HCT116 (cell line): ENCODE results near the gene SLC38A2. TPM values are rescaled to one million over a fixed set of nuclear protein-coding genes. Genes with fewer than 3 reads are reported as not detected.

Experiments used
- ATAC-seq: fragments of 200-7000 bp; cut with Tn5 transposase; 2 replicates; pipeline ENCODE4 v1.9.1; 2020; ENCODE audit warnings: mild to moderate bottlenecking, moderate library complexity
- BruUV-seq: library from RNA; stranded (reverse); fragments of 400-500 nt; replicated peaks from 2 replicates; lab custom pipeline; 2021; lab: Mats Ljungman, UMichigan
- CTCF ChIA-PET: fragments of 300-600 bp; sonication (Branson Sonifier 250); formaldehyde crosslinking; loops from one replicate; lab custom pipeline; 2021; ENCODE audit warnings: antibody characterized with exemption; lab: Charles Lee
- POLR2A ChIA-PET: fragments of 300-600, 350-600 bp; sonication (Branson Sonifier 250); formaldehyde crosslinking; loops from one replicate; lab custom pipeline; 2021; ENCODE audit warnings: antibody characterized with exemption; lab: Charles Lee
- RAD21 ChIA-PET, 2 experiments: fragments of 300-600 bp; sonication (Branson Sonifier 250); formaldehyde crosslinking; loops; one replicate each; lab custom pipeline; 2023; ENCODE audit warnings: low total read pairs in 2 of 2; ENCODE audit not compliant: uncharacterized antibody in 2 of 2, unreplicated experiment in 2 of 2, low non-redundant PET in 1 of 2; lab: Charles Lee
- DNase-seq: peaks from one replicate; pipeline ENCODE4 v3.0.0-alpha.2; 2010; ENCODE audit warnings: low read depth, low spot score
- H2AFZ ChIP-seq: fragments of 200-600 bp; shearing (Covaris generic), sonication (generic); 2 replicates; pipeline ENCODE4 v1.6.1; 2017; ENCODE audit warnings: low read depth, mixed run types, mixed read lengths, antibody characterized with exemption, low read length; ENCODE audit not compliant: poor library complexity, severe bottlenecking
- H3K27ac ChIP-seq: 2 replicates; pipeline ENCODE4 v1.5.1; 2012; ENCODE audit warnings: low read depth, low read length
- H3K27me3 ChIP-seq: fragments of 200-600 bp; sonication (generic); 2 replicates; pipeline ENCODE4 v1.6.1; 2016; ENCODE audit warnings: mixed run types, low read length, mixed read lengths; ENCODE audit not compliant: insufficient read depth
- H3K36me3 ChIP-seq, 2 experiments: fragments of 200-500 bp in 1 of 2; fragments of 200-600 bp in 1 of 2; sonication (Bioruptor generic) in 1 of 2; sonication (generic) in 1 of 2; 2 replicates each; pipeline versions ENCODE4 v1.5.1 to v1.6.1; 2014 to 2016; ENCODE audit warnings: low read length in 2 of 2, inconsistent platforms in 1 of 2, mixed read lengths in 1 of 2, mixed run types in 1 of 2; ENCODE audit not compliant: insufficient read depth in 2 of 2, control insufficient read depth in 1 of 2
- H3K4me1 ChIP-seq, 2 experiments: fragments of 200-600 bp in 1 of 2; sonication (generic) in 1 of 2; 2 replicates each; pipeline versions ENCODE4 v1.5.1 to v1.6.1; 2012 to 2017; ENCODE audit warnings: low read length in 2 of 2, inconsistent platforms in 1 of 2, mild to moderate bottlenecking in 1 of 2, mixed read lengths in 1 of 2, mixed run types in 1 of 2, moderate library complexity in 1 of 2; ENCODE audit not compliant: insufficient read depth in 2 of 2, control insufficient read depth in 1 of 2
- H3K4me2 ChIP-seq: fragments of 200-600 bp; sonication (generic); 2 replicates; pipeline ENCODE4 v1.6.1; 2017; ENCODE audit warnings: mixed run types, low read length, mixed read lengths
- H3K4me3 ChIP-seq, 2 experiments: fragments of 200-600 bp in 1 of 2; sonication (generic) in 1 of 2; replicated peaks in 1 of 2; 2 replicates each; pipeline ENCODE4 v1.5.1; 2011 to 2016; ENCODE audit warnings: low read length in 2 of 2, control low read depth in 1 of 2, low read depth in 1 of 2, mild to moderate bottlenecking in 1 of 2, mixed read lengths in 1 of 2, mixed run types in 1 of 2
- H3K79me2 ChIP-seq: fragments of 200-600 bp; sonication (generic); 2 replicates; pipeline ENCODE4 v1.6.1; 2017; ENCODE audit warnings: mild to moderate bottlenecking, mixed run types, low read length, moderate library complexity, mixed read lengths; ENCODE audit not compliant: insufficient read depth
- H3K9ac ChIP-seq: fragments of 200-600 bp; sonication (generic); 2 replicates; pipeline ENCODE4 v1.6.1; 2016; ENCODE audit warnings: low read length, mixed read lengths
- H3K9me2 ChIP-seq: fragments of 200-600 bp; sonication (generic), shearing (Covaris generic); 2 replicates; pipeline ENCODE4 v1.6.1; 2017; ENCODE audit warnings: mixed run types, mild to moderate bottlenecking, moderate library complexity; ENCODE audit not compliant: insufficient read depth
- H3K9me3 ChIP-seq, 2 experiments: fragments of 200-500 bp in 1 of 2; fragments of 200-600 bp in 1 of 2; sonication (Bioruptor generic) in 1 of 2; sonication (generic) in 1 of 2; 2 replicates each; pipeline ENCODE4 v1.6.1; 2014 to 2017; ENCODE audit warnings: low read length in 2 of 2, mixed read lengths in 2 of 2, inconsistent platforms in 1 of 2, low read depth in 1 of 2, mild to moderate bottlenecking in 1 of 2, mixed run types in 1 of 2, moderate library complexity in 1 of 2; ENCODE audit not compliant: control insufficient read depth in 1 of 2, insufficient read depth in 1 of 2
- H4K20me1 ChIP-seq: fragments of 200-600 bp; sonication (generic), shearing (Covaris generic); 2 replicates; pipeline ENCODE4 v1.6.1; 2017; ENCODE audit warnings: mixed run types, mild to moderate bottlenecking, moderate library complexity; ENCODE audit not compliant: insufficient read depth
- CBX3 ChIP-seq: IDR thresholded peaks from 2 replicates; pipeline ENCODE4 v1.6.1; 2012; ENCODE audit warnings: low read depth
- CEBPB ChIP-seq: IDR thresholded peaks from 2 replicates; pipeline ENCODE4 v1.6.1; 2012; ENCODE audit warnings: low read depth
- EGR1 ChIP-seq: IDR thresholded peaks from 2 replicates; pipeline ENCODE4 v1.6.1; 2012; ENCODE audit warnings: low read depth
- ELF1 ChIP-seq: IDR thresholded peaks from 2 replicates; pipeline ENCODE4 v1.6.1; 2012; ENCODE audit warnings: low read depth, borderline replicate concordance
- EZH2phosphoT487 ChIP-seq: fragments of 200-600 bp; IDR thresholded peaks from 2 replicates; pipeline ENCODE4 v1.6.1; 2018; ENCODE audit warnings: antibody characterized with exemption, borderline replicate concordance
- JUND ChIP-seq: IDR thresholded peaks from 2 replicates; pipeline ENCODE4 v1.6.1; 2012
- POLR2A ChIP-seq: IDR thresholded peaks from 2 replicates; pipeline ENCODE4 v1.7.0; 2011; ENCODE audit warnings: borderline replicate concordance; ENCODE audit not compliant: insufficient read depth, insufficient read length; ENCODE audit errors: extremely low read depth
- POLR2AphosphoS5 ChIP-seq: IDR thresholded peaks from 2 replicates; pipeline ENCODE4 v1.6.1; 2011; ENCODE audit warnings: mild to moderate bottlenecking, low read depth, low read length, moderate library complexity
- RAD21 ChIP-seq: IDR thresholded peaks from 2 replicates; pipeline ENCODE4 v1.6.1; 2012; ENCODE audit warnings: low read depth, mild to moderate bottlenecking
- SIN3A ChIP-seq: IDR thresholded peaks from 2 replicates; pipeline ENCODE4 v1.6.1; 2012; ENCODE audit warnings: low read depth
- SP1 ChIP-seq: IDR thresholded peaks from 2 replicates; pipeline ENCODE4 v1.6.1; 2012; ENCODE audit warnings: low read depth
- SRF ChIP-seq: IDR thresholded peaks from 2 replicates; pipeline ENCODE4 v1.6.1; 2012; ENCODE audit warnings: low read depth
- TCF7L2 ChIP-seq: IDR thresholded peaks from 2 replicates; pipeline ENCODE4 v1.7.0; 2011; ENCODE audit warnings: borderline replicate concordance, inconsistent platforms; ENCODE audit not compliant: insufficient read depth, insufficient read length; ENCODE audit errors: extremely low read depth
- ZNF274 ChIP-seq: fragments of 200-500 bp; sonication (Bioruptor generic); IDR thresholded peaks from 2 replicates; pipeline ENCODE4 v1.6.1; 2014; ENCODE audit warnings: mild to moderate bottlenecking, low read depth, low read length, inconsistent platforms
- intact Hi-C: fragments of 100-400 bp; cut with micrococcal nuclease; formaldehyde crosslinking; loops from 2 replicates; pipeline ENCODE4 v1.10.0; 2022
- total RNA-seq: library from RNA; stranded (reverse); gene quantifications from one replicate; pipeline ENCODE4 v1.2.1, GENCODE V29; 2021; ENCODE audit not compliant: unreplicated experiment
- TF ChIP-seq, protein P1 (sequence below): IDR thresholded peaks from 2 replicates; pipeline ENCODE4 v1.6.1; 2012; ENCODE audit warnings: low read depth
- TF ChIP-seq, protein P2 (sequence below): IDR thresholded peaks from 2 replicates; pipeline ENCODE4 v1.6.1; 2012
- TF ChIP-seq, protein P3 (sequence below): IDR thresholded peaks from 2 replicates; pipeline ENCODE4 v1.6.1; 2011; ENCODE audit warnings: mild to moderate bottlenecking, low read length, moderate library complexity; ENCODE audit not compliant: insufficient replicate concordance; ENCODE audit errors: extremely low read depth
- TF ChIP-seq, protein P4 (sequence below): IDR thresholded peaks from 2 replicates; pipeline ENCODE4 v1.6.1; 2012

Gene SLC38A2
- total RNA-seq, 1 experiment from 2014 or later: 1,049 TPM

DNA sequence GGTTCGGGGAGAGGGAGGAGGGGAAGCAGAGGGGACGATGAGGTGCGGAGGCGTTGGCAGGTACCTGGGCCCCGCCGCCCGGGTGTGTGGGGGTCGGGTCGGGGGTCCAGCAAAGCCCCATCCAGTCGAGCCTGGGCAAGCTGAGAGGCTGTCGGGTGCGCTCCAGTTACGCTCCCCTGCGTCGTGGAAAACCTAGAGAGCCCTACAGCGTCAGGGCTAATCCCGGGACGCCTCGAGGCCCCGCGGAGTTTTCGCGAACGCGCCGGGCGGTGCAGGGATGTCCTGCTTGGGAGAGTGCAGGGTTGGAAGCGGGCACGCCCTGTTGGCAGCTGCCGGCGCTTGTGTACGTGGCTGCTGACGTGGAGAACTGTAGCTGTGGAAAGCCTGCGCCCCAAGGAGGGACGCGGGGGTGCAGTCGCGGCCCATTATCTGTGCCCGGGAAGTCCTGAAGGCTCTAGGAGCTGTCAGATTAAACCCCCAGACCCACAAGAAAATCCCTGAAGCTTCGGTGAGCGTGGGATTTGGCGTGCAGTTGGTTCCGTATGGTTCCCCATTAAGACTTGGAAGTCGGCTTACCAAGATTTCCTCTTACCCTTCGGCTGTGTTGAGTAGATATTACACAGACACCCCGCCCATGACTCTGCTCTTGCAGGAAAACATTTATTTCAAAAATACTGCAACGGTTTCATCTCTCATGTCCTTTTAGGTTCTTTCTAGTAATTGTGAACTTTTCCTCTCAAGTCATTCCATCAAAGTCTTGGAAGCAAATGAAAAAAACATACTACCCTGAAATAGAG lies 11.3 kb upstream of the SLC38A2 start:
- no peaks in the 10 kb centered on the region for H3K27me3 ChIP-seq
- peak overlapping the region; percentile 68 to 74 for H3K4me3 ChIP-seq
- ATAC-seq (peak; percentile 69), DNase-seq (peak; percentile 62)
- intact Hi-C loops: loop anchor here (1.0 kb wide), 2 partner anchors 12 to 46 kb away; partner anchors contain the start of gene SLC38A2
- TSS peak; percentile 65 for BruUV-seq
- ChIA-PET POLR2A (interaction anchor here (0.8 to 1.3 kb wide), 3 partner anchors 9 to 48 kb away, joined by 3 to 4 read pairs (median 3); no protein-coding TSS in a partner anchor), RAD21 (interaction anchor here in 1 of 2 experiments (1.0 kb wide), 1 partner anchor 278 kb away, joined by 3 read pairs; no protein-coding TSS in a partner anchor), CTCF (no interaction called here)
- H2AFZ ChIP-seq: no peak overlapping the region
- peak overlapping the region; percentile 94 for H3K27ac ChIP-seq
- H3K36me3 ChIP-seq: no peaks in the 10 kb centered on the region
- peaks cover 24% of the 10 kb centered on the region for H3K79me2 ChIP-seq
- H4K20me1 ChIP-seq: no peaks in the 10 kb centered on the region
- H3K9me2 ChIP-seq: no peaks in the 10 kb centered on the region
- H3K4me2 ChIP-seq: peak overlapping the region; percentile 90
- peak overlapping the region; percentile 89 for H3K9ac ChIP-seq
- peaks cover 54 to 61% of the 10 kb centered on the region in 2 experiments for H3K4me1 ChIP-seq
- H3K9me3 ChIP-seq: no peaks in the 10 kb centered on the region
- TF ChIP-seq ELF1 (no peak), EZH2phosphoT487 (no peak), TCF7L2 (no peak), SP1 (0 out of 2 replicates have a peak, but pooled peaks have one; percentile 1), CBX3 (no peak), RAD21 (peak; percentile 30; the same call in 1 of the 2 replicates), JUND (0 out of 2 replicates have a peak, but pooled peaks have one; percentile 15), EGR1 (peak; percentile 74), SIN3A (no peak; the same call in 1 of the 2 replicates), CEBPB (no peak; the same call in 1 of the 2 replicates), SRF (no peak), ZNF274 (no peak), POLR2A (peak; percentile 44), POLR2AphosphoS5 (peak; percentile 79)
- TF ChIP-seq, protein P1, sequence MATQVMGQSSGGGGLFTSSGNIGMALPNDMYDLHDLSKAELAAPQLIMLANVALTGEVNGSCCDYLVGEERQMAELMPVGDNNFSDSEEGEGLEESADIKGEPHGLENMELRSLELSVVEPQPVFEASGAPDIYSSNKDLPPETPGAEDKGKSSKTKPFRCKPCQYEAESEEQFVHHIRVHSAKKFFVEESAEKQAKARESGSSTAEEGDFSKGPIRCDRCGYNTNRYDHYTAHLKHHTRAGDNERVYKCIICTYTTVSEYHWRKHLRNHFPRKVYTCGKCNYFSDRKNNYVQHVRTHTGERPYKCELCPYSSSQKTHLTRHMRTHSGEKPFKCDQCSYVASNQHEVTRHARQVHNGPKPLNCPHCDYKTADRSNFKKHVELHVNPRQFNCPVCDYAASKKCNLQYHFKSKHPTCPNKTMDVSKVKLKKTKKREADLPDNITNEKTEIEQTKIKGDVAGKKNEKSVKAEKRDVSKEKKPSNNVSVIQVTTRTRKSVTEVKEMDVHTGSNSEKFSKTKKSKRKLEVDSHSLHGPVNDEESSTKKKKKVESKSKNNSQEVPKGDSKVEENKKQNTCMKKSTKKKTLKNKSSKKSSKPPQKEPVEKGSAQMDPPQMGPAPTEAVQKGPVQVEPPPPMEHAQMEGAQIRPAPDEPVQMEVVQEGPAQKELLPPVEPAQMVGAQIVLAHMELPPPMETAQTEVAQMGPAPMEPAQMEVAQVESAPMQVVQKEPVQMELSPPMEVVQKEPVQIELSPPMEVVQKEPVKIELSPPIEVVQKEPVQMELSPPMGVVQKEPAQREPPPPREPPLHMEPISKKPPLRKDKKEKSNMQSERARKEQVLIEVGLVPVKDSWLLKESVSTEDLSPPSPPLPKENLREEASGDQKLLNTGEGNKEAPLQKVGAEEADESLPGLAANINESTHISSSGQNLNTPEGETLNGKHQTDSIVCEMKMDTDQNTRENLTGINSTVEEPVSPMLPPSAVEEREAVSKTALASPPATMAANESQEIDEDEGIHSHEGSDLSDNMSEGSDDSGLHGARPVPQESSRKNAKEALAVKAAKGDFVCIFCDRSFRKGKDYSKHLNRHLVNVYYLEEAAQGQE: no peak
- TF ChIP-seq, protein P2, sequence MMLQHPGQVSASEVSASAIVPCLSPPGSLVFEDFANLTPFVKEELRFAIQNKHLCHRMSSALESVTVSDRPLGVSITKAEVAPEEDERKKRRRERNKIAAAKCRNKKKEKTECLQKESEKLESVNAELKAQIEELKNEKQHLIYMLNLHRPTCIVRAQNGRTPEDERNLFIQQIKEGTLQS: no peak
- TF ChIP-seq, protein P3, sequence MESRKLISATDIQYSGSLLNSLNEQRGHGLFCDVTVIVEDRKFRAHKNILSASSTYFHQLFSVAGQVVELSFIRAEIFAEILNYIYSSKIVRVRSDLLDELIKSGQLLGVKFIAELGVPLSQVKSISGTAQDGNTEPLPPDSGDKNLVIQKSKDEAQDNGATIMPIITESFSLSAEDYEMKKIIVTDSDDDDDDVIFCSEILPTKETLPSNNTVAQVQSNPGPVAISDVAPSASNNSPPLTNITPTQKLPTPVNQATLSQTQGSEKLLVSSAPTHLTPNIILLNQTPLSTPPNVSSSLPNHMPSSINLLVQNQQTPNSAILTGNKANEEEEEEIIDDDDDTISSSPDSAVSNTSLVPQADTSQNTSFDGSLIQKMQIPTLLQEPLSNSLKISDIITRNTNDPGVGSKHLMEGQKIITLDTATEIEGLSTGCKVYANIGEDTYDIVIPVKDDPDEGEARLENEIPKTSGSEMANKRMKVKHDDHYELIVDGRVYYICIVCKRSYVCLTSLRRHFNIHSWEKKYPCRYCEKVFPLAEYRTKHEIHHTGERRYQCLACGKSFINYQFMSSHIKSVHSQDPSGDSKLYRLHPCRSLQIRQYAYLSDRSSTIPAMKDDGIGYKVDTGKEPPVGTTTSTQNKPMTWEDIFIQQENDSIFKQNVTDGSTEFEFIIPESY: no peak
- TF ChIP-seq, protein P4, sequence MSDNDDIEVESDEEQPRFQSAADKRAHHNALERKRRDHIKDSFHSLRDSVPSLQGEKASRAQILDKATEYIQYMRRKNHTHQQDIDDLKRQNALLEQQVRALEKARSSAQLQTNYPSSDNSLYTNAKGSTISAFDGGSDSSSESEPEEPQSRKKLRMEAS: no peak
